Daoy (cell line): Measurements from ENCODE around the gene LIM2. TPM values are rescaled to one million over a fixed set of nuclear protein-coding genes. Genes with fewer than 3 reads are reported as not detected.
A peak's percentile ranks its signal among the peaks of the same experiment; 100 is the strongest.
"Not testable (repeated sequence)": the region's sequence is repeated elsewhere in the genome, so short reads cannot be mapped to it uniquely, and the experiment has no call there.

Source experiments
- DNase-seq: peaks from one replicate; pipeline ENCODE4 v3.0.0-alpha.2; 2015; ENCODE audit warnings: low read depth
- total RNA-seq: library from RNA; depleted of rRNA; stranded (reverse); fragments of >200 nt; shearing (Covaris generic); gene quantifications from 2 replicates; pipeline ENCODE4 v1.2.3, GENCODE V29; 2014; rRNA removed

LIM2 gene, protein sequence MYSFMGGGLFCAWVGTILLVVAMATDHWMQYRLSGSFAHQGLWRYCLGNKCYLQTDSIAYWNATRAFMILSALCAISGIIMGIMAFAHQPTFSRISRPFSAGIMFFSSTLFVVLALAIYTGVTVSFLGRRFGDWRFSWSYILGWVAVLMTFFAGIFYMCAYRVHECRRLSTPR
- not detected in 2 replicates for total RNA-seq

DNA sequence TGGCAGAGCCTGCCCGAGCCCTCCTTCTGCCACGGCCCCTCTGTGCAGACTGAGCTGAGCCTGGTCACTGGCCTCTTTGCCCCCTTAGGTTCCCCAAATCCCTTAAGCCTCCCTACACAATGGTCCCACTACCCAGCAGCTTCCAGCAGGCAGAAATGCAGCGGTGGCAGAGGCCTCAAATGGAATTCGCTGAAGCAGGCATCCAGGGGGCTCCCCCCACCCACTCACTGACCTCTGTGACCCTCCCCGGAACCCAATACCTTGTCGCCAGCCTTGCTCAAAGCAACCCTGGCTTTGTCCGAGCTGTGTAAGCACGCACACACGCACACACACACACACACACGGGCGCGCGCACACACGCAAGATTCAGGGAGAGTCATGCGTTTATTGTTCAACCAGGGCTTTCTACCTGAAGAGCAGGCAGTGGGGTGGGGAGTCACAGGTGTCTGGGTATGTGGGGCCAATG, at the start of gene LIM2:
Gene LIM2, minus strand, starts transcription at position 51 of the 466 bp plus-strand sequence. CDS start 531 bp downstream, outside the sequence.
- DNase-seq: no peak

DNA sequence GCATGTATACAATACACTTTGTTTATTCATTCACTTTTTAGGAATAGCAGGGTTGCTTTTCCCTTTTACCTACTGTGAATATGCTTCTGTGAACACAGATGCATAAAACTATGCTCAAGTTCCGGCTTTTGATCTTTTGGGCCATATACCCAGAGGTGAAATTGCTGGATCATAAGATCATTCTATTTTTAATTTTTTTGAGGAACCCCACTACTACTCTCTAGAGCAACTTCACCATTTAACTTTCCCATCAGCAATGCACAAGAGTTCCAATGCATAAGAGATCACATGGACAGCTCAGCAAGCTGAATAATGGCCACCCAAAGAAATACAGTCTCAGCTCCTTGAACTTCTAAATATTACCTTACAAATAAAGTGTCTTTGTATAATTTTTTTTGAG, 46.7 kb upstream of the LIM2 start:
- DNase-seq: no peak

DNA sequence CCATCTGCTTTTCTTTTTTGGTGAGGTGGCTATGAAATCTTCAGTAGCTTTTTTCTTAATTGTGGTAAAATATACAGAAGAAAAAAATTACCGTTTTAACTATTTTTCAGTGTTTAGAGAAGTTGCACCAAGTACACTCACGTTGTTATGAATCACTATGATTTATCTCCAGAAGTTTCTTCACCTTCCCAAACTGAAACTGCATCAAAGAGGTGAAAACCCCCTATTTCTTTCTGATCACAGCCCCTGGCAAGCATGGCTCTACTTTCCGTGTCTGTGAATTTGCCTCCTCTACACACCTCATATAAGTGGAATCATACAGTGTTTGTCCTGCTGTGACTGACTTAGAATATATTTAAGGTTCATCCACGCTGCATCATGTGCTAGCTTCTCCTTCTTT, 45.3 kb upstream of the LIM2 start:
- no peak for DNase-seq

DNA sequence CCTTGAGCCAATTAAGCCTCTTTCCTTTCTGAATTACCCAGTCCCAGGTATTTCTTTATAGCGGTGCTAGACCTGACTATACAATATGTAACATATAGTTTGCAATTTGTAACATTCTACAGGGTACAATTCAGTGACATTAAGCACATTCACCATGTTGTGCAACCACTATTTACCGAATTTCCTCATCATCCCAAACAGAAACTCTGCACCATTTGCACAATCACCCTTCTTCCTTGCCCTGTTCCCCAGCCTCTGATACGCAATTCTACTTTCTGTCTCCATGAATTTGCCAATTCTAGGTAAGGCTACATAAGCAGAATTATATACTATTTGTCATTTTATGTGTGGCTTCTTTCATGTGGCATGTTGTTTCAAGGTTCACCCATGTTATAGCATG, 43.4 kb upstream of the LIM2 start:
- DNase-seq: no peak

DNA sequence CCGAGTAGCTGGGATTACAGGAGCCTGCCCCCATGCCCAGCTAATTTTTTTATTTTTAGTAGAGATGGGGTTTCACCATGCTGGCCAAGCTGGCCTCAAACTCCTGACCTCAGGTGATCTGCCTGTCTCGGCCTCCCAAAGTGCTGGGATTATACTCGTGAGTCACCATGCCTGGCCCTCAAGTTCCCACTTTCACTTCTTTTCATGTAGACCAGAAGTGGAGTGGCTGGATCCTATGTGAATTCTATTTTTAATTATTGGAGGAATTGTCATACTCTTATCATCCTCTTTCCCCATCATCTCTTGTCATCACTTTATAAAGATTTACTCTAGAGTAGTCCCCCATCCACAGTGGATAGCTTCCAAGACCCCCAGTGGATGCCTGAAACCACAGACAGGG, 42.4 kb upstream of the LIM2 start:
- DNase-seq: no peak

DNA sequence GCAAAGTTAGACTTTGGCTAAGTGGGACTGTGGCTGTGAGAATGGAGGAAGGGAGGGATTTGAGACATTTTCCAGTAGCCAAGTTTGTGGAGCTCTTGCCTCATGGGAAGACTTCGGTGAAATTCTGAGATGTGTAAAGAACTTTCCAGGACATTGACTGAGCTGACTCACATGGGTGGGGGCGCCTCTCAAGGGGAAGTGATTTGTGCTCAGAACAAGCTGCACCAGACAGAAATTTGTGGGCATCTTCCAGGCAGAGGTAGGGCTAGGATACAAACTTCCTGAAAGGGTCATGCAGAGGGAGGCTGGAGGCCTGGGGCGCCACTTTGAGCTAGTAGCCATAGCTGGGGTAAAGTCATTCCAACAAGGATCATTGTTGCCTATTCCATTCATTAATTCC, 39.4 kb upstream of the LIM2 start:
- DNase-seq: no peak

DNA sequence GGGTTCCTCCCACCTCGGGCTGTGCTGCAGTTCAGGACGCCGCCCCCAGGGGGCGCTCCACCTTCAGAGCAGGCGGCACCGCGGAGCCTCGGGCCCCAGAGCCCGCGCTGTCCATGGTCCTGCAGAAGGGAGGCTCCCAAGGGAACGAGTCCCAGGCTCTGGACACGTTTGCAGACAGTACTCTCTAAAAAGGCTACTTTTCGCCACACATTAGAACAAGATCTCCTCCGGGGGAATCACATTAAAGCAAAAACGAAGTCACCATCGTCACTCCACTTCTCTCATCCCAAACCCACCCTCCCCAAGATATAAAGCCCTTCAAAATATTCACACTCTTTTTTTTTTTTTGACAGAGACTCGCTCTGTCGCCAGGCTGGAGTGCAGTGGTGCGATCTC, 34.3 kb upstream of the LIM2 start:
- DNase-seq: peak; percentile 87

DNA sequence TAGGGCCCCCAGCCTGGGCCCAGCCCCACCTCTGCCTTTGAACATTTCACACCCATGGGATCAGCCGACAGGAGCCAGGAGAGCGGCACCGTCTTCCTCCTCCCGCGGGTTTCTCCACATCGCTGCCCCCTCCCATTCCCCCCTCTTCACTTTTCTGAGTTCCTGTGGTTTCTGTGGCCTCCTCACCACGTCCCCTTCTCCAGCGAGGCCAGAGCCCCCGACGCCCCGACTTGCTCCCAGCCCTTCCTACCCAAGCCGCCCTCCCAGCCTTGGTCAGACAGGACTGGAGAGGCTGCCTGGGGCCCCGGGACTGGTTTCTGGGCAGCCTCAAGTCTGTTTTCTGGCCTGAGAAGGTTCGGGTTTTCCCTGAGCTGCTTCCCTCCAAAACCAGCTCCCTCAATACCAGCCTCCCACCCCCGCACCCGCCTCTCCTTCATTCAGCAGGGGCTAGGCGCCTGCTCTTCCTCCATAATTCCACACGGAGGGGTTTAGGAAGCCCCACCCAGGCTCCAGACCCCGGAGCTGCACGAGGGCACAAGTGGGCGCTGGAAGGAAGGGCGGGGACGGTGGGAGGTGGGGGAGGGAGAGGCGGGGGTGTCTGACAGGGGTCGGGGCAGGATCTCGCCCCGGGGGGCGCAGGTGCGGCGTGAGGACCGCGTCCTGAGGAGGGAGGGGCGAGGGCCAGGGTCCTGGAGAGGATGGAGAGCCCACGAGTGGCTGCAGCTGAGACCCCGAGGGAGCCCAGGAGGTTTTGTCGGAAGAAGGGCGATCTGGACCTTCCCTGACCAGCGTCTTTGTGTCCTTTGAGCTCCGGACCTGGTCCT, 33.7 kb upstream of the LIM2 start:
- no peak for DNase-seq

DNA sequence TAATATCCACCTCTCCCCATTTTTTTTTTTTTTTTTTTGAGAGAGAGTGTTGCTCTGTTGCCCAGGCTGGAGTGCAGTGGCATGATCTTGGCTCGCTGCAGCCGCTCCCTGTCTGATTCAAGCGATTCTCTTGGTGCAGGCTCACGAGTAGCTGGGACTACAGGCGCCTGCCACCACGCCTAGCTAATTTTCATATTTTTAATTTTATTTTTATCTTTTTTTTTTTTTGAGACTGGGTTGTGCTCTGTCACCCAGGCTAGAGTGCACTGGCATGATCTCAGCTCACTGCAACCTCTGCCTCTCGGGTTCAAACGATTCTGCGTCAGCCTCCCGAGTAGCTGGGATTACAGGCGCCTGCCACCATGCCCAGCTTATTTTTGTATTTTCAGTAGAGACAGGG, 32.7 kb upstream of the LIM2 start:
- not testable (repeated sequence) for DNase-seq

DNA sequence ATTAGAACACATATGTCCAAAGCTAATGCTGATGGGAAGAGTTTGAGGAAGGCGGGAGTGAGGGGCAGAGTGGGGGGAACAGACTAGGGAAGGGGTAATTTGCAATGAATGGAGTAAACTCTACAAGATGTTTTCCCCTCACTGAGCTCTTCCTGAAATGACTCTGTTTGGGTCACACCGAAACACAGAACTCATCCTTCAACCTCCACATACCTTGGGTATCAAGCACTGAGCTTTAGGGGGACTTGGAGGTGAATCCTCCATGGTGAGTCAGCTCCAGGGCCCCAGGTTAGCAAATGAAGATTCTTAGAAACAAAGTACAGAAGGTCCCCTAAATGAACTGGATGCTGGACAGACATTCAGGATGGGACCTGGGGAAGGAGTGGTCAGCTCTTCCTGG, 30.9 kb upstream of the LIM2 start:
- no peak for DNase-seq

DNA sequence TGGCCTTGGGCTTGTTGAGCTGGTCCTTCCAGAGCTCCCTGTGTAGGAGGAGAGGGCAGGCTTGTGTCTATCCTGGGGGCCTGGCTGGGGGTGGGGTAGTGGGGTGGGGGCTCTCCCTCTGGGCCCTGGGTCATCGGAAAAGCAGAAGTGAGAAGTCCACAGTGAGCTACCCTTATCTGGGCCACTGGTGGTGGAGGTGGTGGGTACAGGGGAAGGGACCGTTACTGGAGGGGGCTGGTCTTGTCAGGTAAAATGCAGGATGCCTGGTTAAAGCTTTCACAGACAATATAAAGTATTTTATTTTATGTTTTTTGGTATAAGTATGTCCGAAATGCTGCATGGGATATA, 30.0 kb upstream of the LIM2 start:
- no peak for DNase-seq

DNA sequence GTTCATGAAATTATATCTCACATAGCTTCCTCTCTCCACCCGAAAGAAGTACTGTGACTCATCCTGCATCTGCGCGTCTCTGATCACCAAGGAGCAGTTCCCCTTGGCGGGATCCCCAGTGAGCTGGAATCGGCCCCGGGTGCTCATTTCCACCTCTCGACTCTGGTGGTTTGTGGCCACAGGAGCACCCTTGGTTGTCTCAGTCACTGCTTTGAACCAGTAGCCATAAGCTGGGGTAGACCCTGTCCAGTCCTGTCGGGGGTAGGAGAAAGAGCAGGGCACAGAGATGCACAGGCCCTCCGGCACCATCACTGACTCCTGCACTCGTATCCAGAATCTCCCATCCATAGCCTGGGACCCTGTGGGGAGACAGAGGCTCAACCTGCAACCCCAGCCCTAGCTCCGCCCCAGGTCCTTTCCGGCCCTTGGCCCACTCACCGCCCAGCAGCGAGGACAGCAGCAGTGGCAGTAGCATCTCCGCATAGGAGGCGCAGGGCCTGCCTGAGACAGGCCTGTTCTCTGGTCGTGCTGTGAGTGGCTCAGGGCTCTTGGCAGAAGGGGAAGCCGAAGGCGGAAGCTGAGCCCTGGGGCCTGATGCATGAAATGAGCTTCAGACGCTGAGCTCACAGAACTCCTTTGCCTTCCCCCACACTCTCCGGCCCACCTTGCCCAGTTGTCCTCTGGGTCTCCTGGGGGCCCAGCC, 29.5 kb upstream of the LIM2 start, which contains the start of gene SIGLEC10:
Gene SIGLEC10, minus strand, starts transcription at position 536 of the 703 bp plus-strand sequence. Its CDS starts 61 bp downstream, at position 475.
- peak; percentile 65 for DNase-seq

DNA sequence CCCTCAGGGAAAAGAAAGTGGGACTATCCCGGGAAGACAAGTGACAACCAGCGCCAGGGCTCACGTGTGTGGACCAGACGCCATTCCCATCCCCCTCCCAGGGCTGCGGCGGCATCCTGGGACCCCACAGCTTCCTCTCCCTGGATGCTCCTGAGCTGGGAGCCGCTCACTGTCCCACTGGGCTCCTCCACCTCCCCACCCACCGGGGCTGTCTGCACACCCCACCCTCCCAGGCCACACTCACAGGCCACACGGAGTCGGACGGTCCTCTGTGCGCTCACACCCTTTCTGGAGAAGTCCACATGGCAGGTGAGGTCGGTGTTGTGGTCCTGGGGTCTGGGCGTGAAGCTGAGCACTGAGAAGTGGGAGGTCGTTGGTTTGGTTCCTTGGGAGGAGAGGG, 28.6 kb upstream of the LIM2 start:
- DNase-seq: not testable (repeated sequence)

DNA sequence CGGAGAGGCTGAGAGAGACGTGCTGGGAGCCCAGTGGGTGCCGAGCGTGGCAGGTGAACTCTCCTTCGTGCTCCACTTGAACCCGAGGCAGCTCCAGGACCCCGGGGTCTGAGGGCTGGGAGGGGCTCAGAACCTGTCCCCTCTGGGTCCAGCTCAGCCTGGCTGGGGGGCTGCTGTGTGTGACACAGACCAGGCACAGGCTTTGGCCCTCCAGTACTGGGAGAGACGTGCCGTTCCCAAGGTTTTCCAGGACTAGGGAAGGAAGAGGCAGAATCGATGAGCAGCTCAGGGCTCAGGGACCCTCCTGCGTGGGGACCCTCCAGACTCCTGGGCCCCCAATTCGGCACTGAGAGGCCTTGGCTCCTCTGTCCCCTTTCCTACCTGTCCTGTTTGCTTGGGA, 27.4 kb upstream of the LIM2 start:
- DNase-seq: no peak

DNA sequence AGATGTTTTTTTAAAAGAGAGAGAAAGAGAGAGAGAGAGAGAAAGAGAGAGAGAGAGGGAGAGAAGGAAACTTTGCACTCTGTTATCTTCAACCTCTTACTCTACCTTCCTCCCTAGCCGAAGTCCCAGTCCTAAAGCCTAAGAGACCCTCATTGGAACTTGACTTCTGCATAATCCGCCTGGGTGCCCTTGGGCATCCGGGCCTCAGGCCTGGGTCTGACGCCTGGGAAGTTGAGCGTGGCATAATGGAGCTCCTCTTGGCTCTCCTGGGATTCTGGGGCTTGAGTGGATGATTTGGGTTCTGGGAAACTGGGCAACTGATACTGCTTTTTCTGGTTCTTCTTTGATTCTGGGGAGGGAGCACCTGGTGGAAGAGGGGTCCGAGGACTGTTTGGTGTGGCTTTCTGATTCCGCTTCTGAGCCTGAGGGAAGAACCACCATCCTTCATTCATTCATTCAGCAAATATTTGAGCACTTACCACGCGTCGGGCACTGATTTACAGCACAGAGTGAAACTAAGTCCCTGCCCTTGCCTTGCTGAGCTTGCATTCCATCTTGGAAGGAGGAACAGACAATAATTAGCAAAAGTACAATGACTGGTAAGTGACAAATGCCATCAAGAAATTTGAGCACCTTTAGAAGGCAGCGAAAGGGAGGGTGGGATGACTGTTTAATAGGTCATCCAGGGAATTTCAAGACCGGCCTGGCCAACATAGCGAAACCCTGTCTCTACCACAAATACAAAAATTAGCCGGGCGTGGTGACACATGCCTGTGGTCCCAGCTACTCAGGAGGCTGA, 23.4 kb upstream of the LIM2 start:
- DNase-seq: peak; percentile 22

DNA sequence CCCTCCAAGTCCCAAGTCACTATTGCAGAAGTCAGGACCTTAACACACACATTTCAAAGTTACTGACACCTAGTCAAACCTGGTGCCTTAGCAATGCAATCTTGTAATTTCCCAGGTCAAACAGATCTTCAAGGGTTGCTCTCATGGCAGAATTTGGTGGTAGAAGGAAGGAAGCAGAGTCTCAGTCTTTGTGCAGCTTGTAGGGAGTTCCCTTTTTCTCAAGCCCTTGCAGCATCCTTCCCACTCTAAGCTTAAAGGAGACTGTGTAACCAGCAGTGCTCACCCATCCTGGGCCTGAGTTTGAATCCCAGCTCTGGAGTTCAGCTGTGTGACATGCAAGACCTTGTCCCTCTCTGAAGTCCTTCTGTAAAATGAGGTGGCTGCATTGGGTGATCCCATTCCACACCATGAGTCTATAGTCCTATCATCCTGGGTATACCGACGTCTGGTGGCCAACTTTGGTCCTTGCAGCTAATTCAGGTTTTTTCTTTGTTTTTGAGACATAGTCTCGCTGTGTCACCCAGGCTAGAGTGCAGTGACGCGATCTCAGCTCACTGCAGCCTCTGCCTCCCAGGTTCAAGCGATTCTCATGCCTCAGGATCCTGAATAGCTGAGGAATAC, 19.8 kb upstream of the LIM2 start:
- DNase-seq: peak; percentile 52

DNA sequence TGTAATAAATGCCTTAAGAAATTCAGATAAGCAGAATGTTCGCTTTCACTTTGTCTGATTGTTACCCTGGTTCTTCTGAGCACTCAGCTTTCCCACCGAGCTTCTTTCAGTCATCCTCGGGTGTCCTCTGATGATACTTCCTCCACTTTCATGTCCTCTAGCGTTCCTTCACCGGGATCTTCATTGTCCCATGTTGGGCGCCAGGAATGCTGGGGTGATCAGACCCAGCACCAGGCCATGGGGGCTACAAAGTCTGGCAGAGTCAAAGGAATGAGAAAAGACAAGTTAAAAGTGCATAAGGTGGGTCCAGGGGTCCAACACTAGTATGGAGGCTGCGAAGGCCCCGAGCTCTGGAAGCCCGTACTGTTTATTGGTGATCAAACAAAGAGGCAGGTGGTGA, 14.3 kb upstream of the LIM2 start:
- no peak for DNase-seq

DNA sequence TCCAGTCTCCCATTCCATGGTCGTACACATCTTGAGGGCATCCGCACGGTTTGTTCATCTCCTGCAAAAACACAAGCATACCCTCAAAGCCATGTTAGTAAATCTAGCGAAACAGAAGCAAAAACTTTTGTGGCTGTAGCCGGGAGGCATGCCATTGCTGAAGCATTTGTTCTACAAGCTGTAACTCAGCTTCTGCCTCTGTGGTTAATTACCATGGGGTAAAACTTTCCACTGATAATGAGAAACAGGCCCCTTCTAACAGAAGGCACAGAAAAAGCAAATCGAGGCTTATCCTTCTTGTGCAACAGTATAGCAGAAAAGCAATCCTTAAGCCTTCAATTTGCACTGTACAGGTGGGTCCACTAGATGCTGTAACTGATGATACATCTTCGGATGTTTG, 12.2 kb upstream of the LIM2 start:
- not testable (repeated sequence) for DNase-seq

DNA sequence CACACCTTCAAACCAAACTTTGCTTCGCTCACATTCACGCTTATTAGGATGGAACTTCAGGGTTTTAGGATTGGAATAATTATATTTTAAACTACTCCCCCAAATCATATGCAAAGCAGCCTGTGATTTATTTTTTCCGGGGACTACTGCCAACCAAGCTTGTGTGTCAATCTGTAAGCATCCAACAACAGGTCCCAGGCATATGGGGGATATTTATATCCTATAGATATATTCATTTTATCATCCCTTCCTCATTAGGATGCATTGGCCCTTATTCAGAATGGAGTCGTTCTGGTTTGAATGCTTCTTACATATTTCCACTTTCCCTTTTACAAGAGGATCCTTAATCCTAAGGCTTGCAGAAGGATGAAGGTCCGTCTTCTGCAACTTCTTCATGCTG, 11.5 kb upstream of the LIM2 start:
- DNase-seq: no peak

DNA sequence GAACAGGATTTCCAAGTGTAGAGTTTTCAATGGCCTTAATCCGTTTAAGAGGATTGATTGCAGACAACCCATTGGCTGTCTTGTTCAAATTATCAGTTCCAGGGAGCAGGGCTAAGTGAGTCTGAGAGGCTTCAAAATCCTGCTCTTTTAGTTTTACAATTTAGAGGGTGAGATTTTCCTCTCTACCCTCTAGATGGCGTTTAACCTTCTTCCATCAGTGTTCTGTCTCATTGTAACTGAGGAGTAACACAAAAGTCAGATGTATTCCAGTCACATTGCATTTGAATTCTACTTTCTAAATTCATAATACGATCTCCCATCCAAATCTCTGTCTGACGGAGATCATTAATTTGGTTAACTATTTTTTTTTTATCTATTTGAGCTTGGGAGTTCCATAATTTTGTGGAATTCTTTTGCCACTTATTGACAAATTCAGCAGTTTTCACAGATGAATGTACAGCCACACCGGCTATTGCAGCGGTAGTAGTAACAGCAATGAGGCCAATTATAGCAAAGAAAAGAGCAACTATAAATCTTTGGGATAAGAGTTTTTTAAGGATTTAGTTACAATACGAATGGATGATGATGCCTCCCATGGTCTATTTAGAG, 10.4 kb upstream of the LIM2 start:
- no peak for DNase-seq

DNA sequence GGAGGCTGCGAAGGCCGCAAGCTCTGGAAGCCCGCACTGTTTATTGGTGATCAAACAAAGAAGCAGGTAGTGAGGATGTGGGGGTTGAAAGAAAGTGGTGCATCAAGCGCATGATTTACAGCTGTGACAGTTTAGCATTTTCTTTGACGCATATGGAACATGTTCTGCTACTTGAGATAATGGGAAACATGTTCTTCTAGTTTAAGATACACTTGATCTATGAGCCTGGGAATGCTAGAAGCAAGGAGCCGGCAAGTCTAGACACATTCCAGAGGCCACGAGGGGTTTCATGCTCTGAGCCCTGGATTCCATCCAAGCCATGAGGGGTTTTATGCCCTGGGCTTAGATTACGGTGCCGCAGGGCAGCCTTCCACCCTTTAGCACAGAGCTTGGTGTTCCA, 9.7 kb upstream of the LIM2 start:
- not testable (repeated sequence) for DNase-seq
